GM12874 (cell line): ENCODE measurements around the gene OR2AJ1.

ENCODE experiments used
- TF ChIP-seq, protein P1 (sequence below): IDR thresholded peaks from 2 replicates; pipeline ENCODE4 v1.5.1; 2011; ENCODE audit warnings: low read depth, mild to moderate bottlenecking, control low read depth, low read length, moderate library complexity; ENCODE audit not compliant: insufficient read depth

OR2AJ1 gene, protein sequence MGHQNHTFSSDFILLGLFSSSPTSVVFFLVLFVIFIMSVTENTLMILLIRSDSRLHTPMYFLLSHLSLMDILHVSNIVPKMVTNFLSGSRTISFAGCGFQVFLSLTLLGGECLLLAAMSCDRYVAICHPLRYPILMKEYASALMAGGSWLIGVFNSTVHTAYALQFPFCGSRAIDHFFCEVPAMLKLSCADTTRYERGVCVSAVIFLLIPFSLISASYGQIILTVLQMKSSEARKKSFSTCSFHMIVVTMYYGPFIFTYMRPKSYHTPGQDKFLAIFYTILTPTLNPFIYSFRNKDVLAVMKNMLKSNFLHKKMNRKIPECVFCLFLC

DNA sequence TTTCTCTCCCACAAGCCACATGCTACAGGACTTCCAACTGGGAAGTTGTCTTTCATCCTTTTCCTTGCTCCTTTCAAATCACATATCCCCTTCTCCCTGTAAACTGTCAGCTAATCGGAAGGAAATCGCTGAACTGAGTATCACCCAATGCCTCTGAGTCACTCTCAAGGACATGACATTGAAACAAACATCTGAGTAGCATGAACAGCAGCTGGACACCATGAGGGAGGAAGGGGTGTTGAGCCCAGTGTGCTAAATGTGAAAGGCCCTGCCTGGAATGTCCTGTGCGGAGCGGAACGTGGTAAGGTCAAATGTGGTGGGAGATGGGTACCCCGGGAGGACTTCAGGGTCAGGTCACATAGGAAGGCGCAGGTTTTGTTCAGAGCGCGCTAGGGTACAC, at the start of gene OR2AJ1:
TSS of gene OR2AJ1 (plus strand) at position 22 of the 400 bp plus-strand sequence. CDS start 8,880 bp downstream, outside the sequence.
- TF ChIP-seq, protein P1, sequence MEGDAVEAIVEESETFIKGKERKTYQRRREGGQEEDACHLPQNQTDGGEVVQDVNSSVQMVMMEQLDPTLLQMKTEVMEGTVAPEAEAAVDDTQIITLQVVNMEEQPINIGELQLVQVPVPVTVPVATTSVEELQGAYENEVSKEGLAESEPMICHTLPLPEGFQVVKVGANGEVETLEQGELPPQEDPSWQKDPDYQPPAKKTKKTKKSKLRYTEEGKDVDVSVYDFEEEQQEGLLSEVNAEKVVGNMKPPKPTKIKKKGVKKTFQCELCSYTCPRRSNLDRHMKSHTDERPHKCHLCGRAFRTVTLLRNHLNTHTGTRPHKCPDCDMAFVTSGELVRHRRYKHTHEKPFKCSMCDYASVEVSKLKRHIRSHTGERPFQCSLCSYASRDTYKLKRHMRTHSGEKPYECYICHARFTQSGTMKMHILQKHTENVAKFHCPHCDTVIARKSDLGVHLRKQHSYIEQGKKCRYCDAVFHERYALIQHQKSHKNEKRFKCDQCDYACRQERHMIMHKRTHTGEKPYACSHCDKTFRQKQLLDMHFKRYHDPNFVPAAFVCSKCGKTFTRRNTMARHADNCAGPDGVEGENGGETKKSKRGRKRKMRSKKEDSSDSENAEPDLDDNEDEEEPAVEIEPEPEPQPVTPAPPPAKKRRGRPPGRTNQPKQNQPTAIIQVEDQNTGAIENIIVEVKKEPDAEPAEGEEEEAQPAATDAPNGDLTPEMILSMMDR: no peak

DNA sequence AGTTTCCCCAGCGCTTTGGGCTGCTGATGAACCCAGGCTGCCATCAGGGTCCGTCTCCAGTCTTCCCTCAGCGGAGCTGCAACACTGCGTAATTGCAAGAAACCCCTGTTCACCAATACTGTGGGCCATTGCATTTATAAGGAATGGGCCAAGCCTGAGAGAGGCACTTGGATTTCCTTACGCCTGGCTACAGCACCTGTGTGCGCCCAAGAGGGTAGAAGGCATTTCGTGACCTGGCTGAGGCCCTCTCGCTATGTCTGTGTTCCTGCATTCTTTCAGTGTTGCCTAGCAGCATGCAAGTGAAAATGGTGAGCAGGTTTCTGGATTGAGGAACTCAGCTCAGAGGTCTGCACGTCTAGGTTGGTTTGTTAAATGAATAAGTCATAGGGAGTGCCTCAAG, 41.3 kb upstream of the OR2AJ1 start:
- TF ChIP-seq, protein P1: no peak

DNA sequence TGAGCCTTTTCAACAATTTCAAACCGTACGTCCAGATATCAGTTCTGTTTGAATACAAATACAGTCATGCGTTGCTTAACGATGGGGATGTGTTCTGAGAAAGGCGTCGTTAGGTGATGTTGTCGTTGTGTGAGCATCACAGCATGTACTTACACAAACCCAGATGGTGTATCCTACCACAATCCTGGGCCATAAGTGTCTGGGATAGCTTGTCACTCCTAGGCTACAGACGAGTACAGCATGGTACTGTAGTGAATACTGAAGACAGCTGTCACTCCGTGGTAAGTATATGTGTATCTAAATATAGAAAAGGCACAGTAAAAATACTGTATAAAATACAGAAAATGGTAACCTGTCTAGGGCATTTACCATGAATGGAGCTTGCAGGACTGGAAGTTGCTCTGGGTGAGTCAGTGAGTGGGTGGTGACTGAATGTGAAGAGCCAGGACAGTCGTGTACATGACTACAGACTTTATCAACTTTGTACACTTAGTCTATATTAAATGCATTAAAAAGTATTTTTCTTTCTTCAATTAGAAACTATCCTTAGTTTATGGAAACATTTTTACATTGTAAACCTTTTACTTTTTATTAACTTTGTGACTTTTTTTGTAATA, 39.8 kb upstream of the OR2AJ1 start:
- TF ChIP-seq, protein P1: no peak

DNA sequence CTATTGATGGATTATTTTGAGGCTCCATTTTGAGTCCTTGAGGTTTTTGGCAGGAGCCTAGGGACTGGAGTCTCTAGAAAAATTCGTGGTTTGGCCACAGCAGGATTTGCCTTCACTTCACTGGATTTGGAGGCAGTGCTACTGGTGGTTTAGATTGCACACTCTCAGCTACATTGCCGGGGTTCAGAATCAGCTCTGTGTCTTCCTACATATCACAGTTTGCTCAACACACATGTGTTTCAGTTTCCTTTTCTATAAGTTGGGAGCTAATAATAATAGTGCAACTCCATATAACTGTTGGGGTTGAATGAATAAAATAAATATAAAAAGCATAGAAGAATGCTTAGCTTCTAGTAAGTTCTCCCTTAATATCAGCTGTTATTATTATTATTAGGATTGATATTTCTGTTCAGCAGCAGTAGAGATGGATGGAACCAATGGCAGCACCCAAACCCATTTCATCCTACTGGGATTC, 29.5 kb upstream of the OR2AJ1 start, which contains the start of gene OR2W3:
TSS of gene OR2W3 (plus strand) at position 425 of the 475 bp plus-strand sequence. CDS start at position 425, 0 bp downstream.
- TF ChIP-seq, protein P1: no peak

DNA sequence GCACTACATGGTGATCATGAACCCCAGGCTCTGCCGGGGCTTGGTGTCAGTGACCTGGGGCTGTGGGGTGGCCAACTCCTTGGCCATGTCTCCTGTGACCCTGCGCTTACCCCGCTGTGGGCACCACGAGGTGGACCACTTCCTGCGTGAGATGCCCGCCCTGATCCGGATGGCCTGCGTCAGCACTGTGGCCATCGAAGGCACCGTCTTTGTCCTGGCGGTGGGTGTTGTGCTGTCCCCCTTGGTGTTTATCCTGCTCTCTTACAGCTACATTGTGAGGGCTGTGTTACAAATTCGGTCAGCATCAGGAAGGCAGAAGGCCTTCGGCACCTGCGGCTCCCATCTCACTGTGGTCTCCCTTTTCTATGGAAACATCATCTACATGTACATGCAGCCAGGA, 28.7 kb upstream of the OR2AJ1 start:
- TF ChIP-seq, protein P1: no peak

DNA sequence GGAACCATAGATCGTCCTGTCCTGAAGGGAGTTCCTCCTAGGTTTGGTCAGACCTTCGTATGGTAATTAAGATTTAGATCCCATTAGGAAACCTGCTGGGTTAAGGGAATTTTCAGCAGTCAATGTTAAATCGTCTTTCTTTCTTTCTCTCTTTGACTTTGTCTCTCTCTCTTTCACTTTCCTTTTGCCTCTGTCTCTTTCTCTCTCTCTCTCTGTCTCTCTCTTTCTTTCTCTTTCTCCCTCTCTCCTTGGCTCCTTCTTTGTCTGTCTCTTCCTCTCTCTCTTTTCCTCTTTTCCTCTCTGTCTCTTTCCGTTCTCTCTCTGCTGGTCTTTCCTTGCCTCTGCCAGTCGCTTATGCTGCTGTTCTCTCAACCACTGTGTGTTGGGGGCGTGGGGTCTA, 20.6 kb upstream of the OR2AJ1 start:
- TF ChIP-seq, protein P1: no peak

DNA sequence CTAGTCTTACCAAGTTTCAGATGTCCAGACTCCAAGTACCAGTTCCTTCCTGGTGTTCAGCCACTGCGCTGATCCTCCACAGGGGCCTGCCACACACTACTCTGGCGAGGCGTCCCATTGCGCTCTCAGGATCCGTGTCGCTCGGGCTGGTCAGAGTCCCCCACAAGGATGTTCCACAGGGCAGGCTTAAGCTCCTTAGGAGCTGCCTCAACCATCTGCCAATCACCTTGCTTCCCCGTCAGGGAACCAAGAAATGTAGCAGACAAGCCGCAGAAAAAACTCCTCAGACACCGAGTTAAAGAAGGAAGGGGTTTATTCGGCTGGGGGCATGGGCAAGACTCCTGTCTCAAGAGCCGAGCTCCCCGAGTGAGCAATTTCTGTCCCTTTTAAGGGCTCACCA, 19.5 kb upstream of the OR2AJ1 start:
- TF ChIP-seq, protein P1: no peak
